CD8-positive, alpha-beta memory T cell (primary cell): ENCODE data around the gene AP2A2. TPM values are rescaled to one million over a fixed set of nuclear protein-coding genes. Genes with fewer than 3 reads are reported as not detected.

Experiments
- CTCF ChIA-PET: fragments of 350-600 bp; sonication (Branson Sonifier 250); formaldehyde crosslinking; loops from one replicate; lab custom pipeline; 2021; ENCODE audit warnings: antibody characterized with exemption; lab: Charles Lee
- POLR2A ChIA-PET: fragments of 350-600 bp; sonication (Branson Sonifier 250); formaldehyde crosslinking; loops from one replicate; lab custom pipeline; 2021; ENCODE audit warnings: antibody characterized with exemption; lab: Charles Lee
- DNase-seq, 5 donors: peaks; one replicate each; pipeline versions ENCODE4 v3.0.0 to v3.0.0-alpha.2; 2020 to 2022; ENCODE audit warnings: mixed read lengths in 1 of 5
- H3K27ac ChIP-seq: one replicate; pipeline ENCODE4 v1.7.0; 2013; ENCODE audit warnings: low read depth, mild to moderate bottlenecking, low read length, moderate library complexity
- H3K27me3 ChIP-seq: 2 replicates; pipeline ENCODE4 v1.7.0; 2013; ENCODE audit warnings: low read length, mild to moderate bottlenecking; ENCODE audit not compliant: insufficient read depth, poor library complexity, severe bottlenecking
- H3K36me3 ChIP-seq: 2 replicates; pipeline ENCODE4 v1.7.0; 2013; ENCODE audit warnings: mild to moderate bottlenecking, low read length, moderate library complexity; ENCODE audit not compliant: insufficient read depth
- H3K4me1 ChIP-seq: 2 replicates; pipeline ENCODE4 v1.7.0; 2013; ENCODE audit warnings: mild to moderate bottlenecking, low read length, moderate library complexity; ENCODE audit not compliant: insufficient read depth
- H3K4me3 ChIP-seq: 2 replicates; pipeline ENCODE4 v1.7.0; 2013; ENCODE audit warnings: mild to moderate bottlenecking, low read length
- H3K9me3 ChIP-seq: 2 replicates; pipeline ENCODE4 v1.7.0; 2013; ENCODE audit warnings: mild to moderate bottlenecking, low read length
- H3K27ac Mint-ChIP-seq, 8 donors: one replicate each; pipeline ENCODE4 v1.8.0; 2020 to 2021; ENCODE audit warnings: mixed read lengths in 8 of 8, mild to moderate bottlenecking in 6 of 8, inconsistent platforms in 3 of 8, moderate library complexity in 3 of 8
- H3K27me3 Mint-ChIP-seq, 2 donors: one replicate each; pipeline ENCODE4 v1.8.0; 2020 to 2021; ENCODE audit warnings: mixed read lengths in 2 of 2, mild to moderate bottlenecking in 1 of 2, moderate library complexity in 1 of 2
- H3K36me3 Mint-ChIP-seq, 3 donors: one replicate each; pipeline ENCODE4 v1.8.0; 2020 to 2021; ENCODE audit warnings: mixed read lengths in 3 of 3, inconsistent platforms in 1 of 3, mild to moderate bottlenecking in 1 of 3
- H3K4me1 Mint-ChIP-seq, 3 donors: one replicate each; pipeline ENCODE4 v1.8.0; 2020 to 2021; ENCODE audit warnings: mixed read lengths in 3 of 3, inconsistent platforms in 1 of 3, mild to moderate bottlenecking in 1 of 3
- H3K4me3 Mint-ChIP-seq, 7 donors: one replicate each; pipeline ENCODE4 v1.8.0; 2020 to 2021; ENCODE audit warnings: mixed read lengths in 7 of 7, mild to moderate bottlenecking in 6 of 7, moderate library complexity in 4 of 7, inconsistent platforms in 2 of 7
- H3K9me3 Mint-ChIP-seq, 5 donors: one replicate each; pipeline ENCODE4 v1.8.0; 2020 to 2022; ENCODE audit warnings: mixed read lengths in 5 of 5, mild to moderate bottlenecking in 3 of 5, moderate library complexity in 2 of 5, inconsistent platforms in 1 of 5
- polyA plus RNA-seq: library from polyadenylated mRNA; unstranded; fragments of 300-500 nt; fragmentation: Illumina TruSeq; gene quantifications from one replicate; pipeline ENCODE4 v1.2.3, GENCODE V29; 2021
- total RNA-seq, 2 experiments: library from RNA; stranded (reverse); gene quantifications; one replicate each; pipeline ENCODE4 v1.2.3, GENCODE V29; 2021

The AP2A2 gene
- total and polyA plus RNA-seq, 3 experiments from 2014 or later: 13.9 to 42.8 (median 38.8) TPM

- no peaks in the 10 kb centered on the region for H3K27me3 ChIP-seq
- no peaks in the 10 kb centered on the region for H3K36me3 ChIP-seq
- ChIA-PET CTCF (no interaction called here), POLR2A (no interaction called here)
- H3K4me3 ChIP-seq: no peak overlapping the region
- no peaks in the 10 kb centered on the region for H3K9me3 ChIP-seq
- Mint-ChIP-seq H3K9me3 (no peaks in the 10 kb centered on the region), H3K4me1 (peaks cover 56 to 69% (median 59%) of the 10 kb centered on the region in 3 donors), H3K27ac (no peak overlapping the region), H3K36me3 (peaks cover 0 to 18% (median 0%) of the 10 kb centered on the region in 3 donors), H3K27me3 (no peaks in the 10 kb centered on the region), H3K4me3 (no peak overlapping the region)
- peaks cover 59% of the 10 kb centered on the region for H3K4me1 ChIP-seq
- DNase-seq: no peak
- no peak overlapping the region for H3K27ac ChIP-seq
These were observed 3.7 kb downstream of the AP2A2 start for GRCh38 chr11:929405-929804.

GRCh38 chr11:931385-931784 lies 5.7 kb downstream of the AP2A2 start:
- H3K9me3 ChIP-seq: no peaks in the 10 kb centered on the region
- H3K27me3 Mint-ChIP-seq: no peaks in the 10 kb centered on the region
- H3K4me1 ChIP-seq: peaks cover 59% of the 10 kb centered on the region
- H3K27ac ChIP-seq: no peak overlapping the region
- ChIA-PET POLR2A (no interaction called here), CTCF (no interaction called here)
- no peaks in the 10 kb centered on the region for H3K9me3 Mint-ChIP-seq
- H3K36me3 Mint-ChIP-seq: peaks cover 0 to 21% (median 0%) of the 10 kb centered on the region in 3 donors
- H3K27me3 ChIP-seq: no peaks in the 10 kb centered on the region
- H3K4me3 ChIP-seq: no peak overlapping the region
- peak overlapping the region in 1 of 8 donors; percentile 29 for H3K27ac Mint-ChIP-seq
- H3K4me1 Mint-ChIP-seq: peaks cover 56 to 71% (median 61%) of the 10 kb centered on the region in 3 donors
- no peak for DNase-seq
- H3K36me3 ChIP-seq: no peaks in the 10 kb centered on the region
- peak overlapping the region in 1 of 7 donors; percentile 1 for H3K4me3 Mint-ChIP-seq

- CTCF ChIA-PET: no interaction called here
- H3K4me3 Mint-ChIP-seq: no peak overlapping the region
These were observed 6.8 kb downstream of the AP2A2 start for GRCh38 chr11:932435-932834.

DNA sequence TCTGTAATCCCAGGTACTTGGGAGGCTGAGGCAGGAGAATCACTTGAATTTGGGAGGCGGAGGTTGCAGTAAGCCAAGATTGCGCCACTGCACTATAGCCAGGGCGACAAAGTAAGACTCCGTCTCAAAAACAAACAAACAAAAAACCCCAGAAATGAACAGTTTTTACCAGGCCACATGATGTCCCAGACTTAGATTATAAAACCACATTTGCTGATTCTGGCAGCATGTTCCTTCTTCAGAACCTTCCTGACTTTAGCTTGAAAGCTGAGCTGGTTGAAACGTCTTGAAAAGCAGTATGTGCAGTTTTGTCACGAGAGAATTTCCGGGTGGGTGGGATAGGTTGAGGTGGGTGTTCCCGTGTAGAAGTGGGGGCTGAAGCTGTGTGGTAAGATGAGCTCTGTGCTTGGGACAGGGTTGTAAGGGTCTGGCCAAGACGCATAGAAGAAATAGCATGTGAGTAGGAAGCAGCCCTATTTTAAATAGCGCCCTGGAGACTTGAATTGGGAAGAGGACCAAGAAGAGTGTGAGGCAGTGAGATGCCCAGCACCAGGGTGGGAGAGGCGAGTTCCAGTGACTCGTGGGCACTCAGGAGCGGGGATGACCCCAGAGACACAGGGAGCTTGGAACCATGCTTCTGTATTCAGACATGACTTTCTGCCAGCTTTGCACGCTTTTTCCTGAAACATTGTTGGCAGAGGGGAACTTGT lies 7.6 kb downstream of the AP2A2 start:
- Mint-ChIP-seq H3K4me3 (peak overlapping the region in 3 of 7 donors; percentile 14 to 49 (median 17)), H3K9me3 (no peaks in the 10 kb centered on the region), H3K36me3 (peaks cover 0 to 24% (median 0%) of the 10 kb centered on the region in 3 donors), H3K27me3 (no peaks in the 10 kb centered on the region), H3K4me1 (peaks cover 49 to 70% (median 61%) of the 10 kb centered on the region in 3 donors), H3K27ac (peak overlapping the region in 6 of 8 donors; percentile 30 to 85 (median 54))
- ChIA-PET CTCF (no interaction called here), POLR2A (no interaction called here)
- H3K4me3 ChIP-seq: no peak overlapping the region
- H3K27me3 ChIP-seq: no peaks in the 10 kb centered on the region
- H3K36me3 ChIP-seq: no peaks in the 10 kb centered on the region
- H3K27ac ChIP-seq: no peak overlapping the region
- peaks cover 53% of the 10 kb centered on the region for H3K4me1 ChIP-seq
- H3K9me3 ChIP-seq: no peaks in the 10 kb centered on the region
- no peak for DNase-seq

More at GRCh38 chr11:932435-932834, 6.8 kb downstream of the AP2A2 start:
- Mint-ChIP-seq H3K27ac (peak overlapping the region in 1 of 8 donors; percentile 51), H3K4me1 (peaks cover 52 to 70% (median 61%) of the 10 kb centered on the region in 3 donors), H3K36me3 (peaks cover 0 to 22% (median 0%) of the 10 kb centered on the region in 3 donors), H3K9me3 (no peaks in the 10 kb centered on the region), H3K27me3 (no peaks in the 10 kb centered on the region)
- H3K9me3 ChIP-seq: no peaks in the 10 kb centered on the region
- H3K27ac ChIP-seq: no peak overlapping the region
- no peaks in the 10 kb centered on the region for H3K36me3 ChIP-seq
- H3K4me1 ChIP-seq: peaks cover 56% of the 10 kb centered on the region
- DNase-seq: no peak
- no peak overlapping the region for H3K4me3 ChIP-seq
- no peaks in the 10 kb centered on the region for H3K27me3 ChIP-seq
- POLR2A ChIA-PET: no interaction called here

GRCh38 chr11:933936-934335 lies 8.3 kb downstream of the AP2A2 start:
- ChIA-PET POLR2A (no interaction called here), CTCF (no interaction called here)
- H3K4me1 ChIP-seq: peaks cover 47% of the 10 kb centered on the region
- Mint-ChIP-seq H3K27ac (peak overlapping the region in 1 of 8 donors; percentile 79), H3K27me3 (no peaks in the 10 kb centered on the region), H3K9me3 (no peaks in the 10 kb centered on the region), H3K4me3 (no peak overlapping the region), H3K36me3 (peaks cover 0 to 24% (median 0%) of the 10 kb centered on the region in 3 donors), H3K4me1 (peaks cover 43 to 67% (median 60%) of the 10 kb centered on the region in 3 donors)
- H3K4me3 ChIP-seq: no peak overlapping the region
- H3K27me3 ChIP-seq: no peaks in the 10 kb centered on the region
- no peaks in the 10 kb centered on the region for H3K36me3 ChIP-seq
- no peaks in the 10 kb centered on the region for H3K9me3 ChIP-seq
- DNase-seq: no peak
- no peak overlapping the region for H3K27ac ChIP-seq

DNA sequence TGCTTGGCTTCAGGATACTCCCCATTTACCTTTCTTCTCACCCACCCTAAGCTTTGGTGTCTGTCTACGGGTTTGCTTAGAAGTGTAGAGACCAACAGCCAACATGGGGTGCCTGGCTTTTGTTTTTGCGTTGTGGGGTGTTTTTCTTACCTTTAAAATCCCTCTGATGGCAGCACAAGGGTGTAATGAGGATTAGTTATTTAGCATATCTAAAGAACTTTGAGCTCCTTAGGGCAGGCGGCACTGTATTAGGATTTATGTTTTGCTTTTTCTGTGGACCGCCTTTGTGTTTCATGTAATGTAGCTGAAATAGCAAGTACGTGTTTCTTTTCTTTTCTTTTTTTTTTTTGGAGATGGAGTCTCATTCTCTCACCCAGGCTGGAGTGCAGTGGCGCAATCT lies 8.9 kb downstream of the AP2A2 start:
- H3K27ac ChIP-seq: no peak overlapping the region
- DNase-seq: no peak
- no peaks in the 10 kb centered on the region for H3K36me3 ChIP-seq
- H3K4me1 ChIP-seq: peaks cover 41% of the 10 kb centered on the region
- CTCF ChIA-PET: interaction anchor here (0.8 kb wide), 1 partner anchor 9 kb away, joined by 3 read pairs; no protein-coding TSS in a partner anchor
- H3K27me3 ChIP-seq: no peaks in the 10 kb centered on the region
- no peaks in the 10 kb centered on the region for H3K9me3 Mint-ChIP-seq
- POLR2A ChIA-PET: no interaction called here
- no peaks in the 10 kb centered on the region for H3K9me3 ChIP-seq
- H3K4me3 Mint-ChIP-seq: no peak overlapping the region
- H3K4me1 Mint-ChIP-seq: peaks cover 42 to 66% (median 63%) of the 10 kb centered on the region in 3 donors
- H3K27ac Mint-ChIP-seq: peak overlapping the region in 1 of 8 donors; percentile 21
- peaks cover 0 to 24% (median 0%) of the 10 kb centered on the region in 3 donors for H3K36me3 Mint-ChIP-seq
- no peak overlapping the region for H3K4me3 ChIP-seq
- H3K27me3 Mint-ChIP-seq: no peaks in the 10 kb centered on the region

- no peaks in the 10 kb centered on the region for H3K27me3 Mint-ChIP-seq
- peaks cover 0 to 27% (median 0%) of the 10 kb centered on the region in 3 donors for H3K36me3 Mint-ChIP-seq
- DNase-seq: no peak
- no peaks in the 10 kb centered on the region for H3K27me3 ChIP-seq
- POLR2A ChIA-PET: no interaction called here
- no peak overlapping the region for H3K4me3 Mint-ChIP-seq
- H3K9me3 Mint-ChIP-seq: no peaks in the 10 kb centered on the region
- CTCF ChIA-PET: no interaction called here
- H3K27ac Mint-ChIP-seq: peak overlapping the region in 1 of 8 donors; percentile 29
- no peak overlapping the region for H3K4me3 ChIP-seq
- H3K9me3 ChIP-seq: no peaks in the 10 kb centered on the region
- H3K4me1 Mint-ChIP-seq: peaks cover 51 to 73% (median 68%) of the 10 kb centered on the region in 3 donors
- no peak overlapping the region for H3K27ac ChIP-seq
- H3K36me3 ChIP-seq: no peaks in the 10 kb centered on the region
- H3K4me1 ChIP-seq: peaks cover 42% of the 10 kb centered on the region
These were observed 10.5 kb downstream of the AP2A2 start for GRCh38 chr11:936199-936598.

DNA sequence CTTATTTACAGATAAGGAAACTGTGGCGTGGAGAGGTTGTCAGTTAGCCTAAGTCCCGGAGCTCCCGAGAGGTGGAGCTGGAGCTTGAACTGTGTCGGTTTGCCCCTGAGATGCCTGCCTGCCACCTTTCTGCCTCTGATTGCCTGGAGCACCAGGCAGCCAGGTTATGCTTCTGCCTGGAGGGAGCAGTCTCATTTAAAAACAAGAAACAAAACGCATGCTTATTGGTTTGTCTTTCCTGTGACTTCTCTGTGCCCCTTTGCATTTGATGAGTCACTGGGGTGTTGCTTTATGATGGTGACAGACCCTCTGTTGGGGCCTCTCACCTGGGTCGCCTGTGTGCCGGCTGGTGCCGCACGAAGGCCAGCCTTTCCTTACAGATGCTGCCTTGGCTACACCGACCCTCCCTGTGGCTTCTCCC lies 12.2 kb downstream of the AP2A2 start:
- ChIA-PET POLR2A (no interaction called here), CTCF (no interaction called here)
- peak overlapping the region in 2 of 7 donors; percentile 2 to 15 for H3K4me3 Mint-ChIP-seq
- H3K27me3 ChIP-seq: no peaks in the 10 kb centered on the region
- H3K4me3 ChIP-seq: no peak overlapping the region
- DNase-seq: no peak
- no peaks in the 10 kb centered on the region for H3K9me3 Mint-ChIP-seq
- H3K27me3 Mint-ChIP-seq: no peaks in the 10 kb centered on the region
- no peaks in the 10 kb centered on the region for H3K9me3 ChIP-seq
- peaks cover 31% of the 10 kb centered on the region for H3K4me1 ChIP-seq
- no peaks in the 10 kb centered on the region for H3K36me3 ChIP-seq
- no peak overlapping the region for H3K27ac ChIP-seq
- peaks cover 0 to 27% (median 2%) of the 10 kb centered on the region in 3 donors for H3K36me3 Mint-ChIP-seq
- no peak overlapping the region for H3K27ac Mint-ChIP-seq
- peaks cover 47 to 75% (median 63%) of the 10 kb centered on the region in 3 donors for H3K4me1 Mint-ChIP-seq
